SKM-1 treated with dmso at 0.1 percent for 144 hours (cell line): ENCODE measurements around the gene ATP8B4.
A peak's percentile ranks its signal among the peaks of the same experiment; 100 is the strongest.

Experiments
- DNase-seq: peaks from one replicate; lab custom pipeline; 2025; ENCODE audit not compliant: unreplicated experiment; lab: John Stamatoyannopoulos, UW

The ATP8B4 gene

GRCh38 chr15:50138391-50138790 is 19.4 kb upstream of the ATP8B4 start:
- DNase-seq: no peak

DNA sequence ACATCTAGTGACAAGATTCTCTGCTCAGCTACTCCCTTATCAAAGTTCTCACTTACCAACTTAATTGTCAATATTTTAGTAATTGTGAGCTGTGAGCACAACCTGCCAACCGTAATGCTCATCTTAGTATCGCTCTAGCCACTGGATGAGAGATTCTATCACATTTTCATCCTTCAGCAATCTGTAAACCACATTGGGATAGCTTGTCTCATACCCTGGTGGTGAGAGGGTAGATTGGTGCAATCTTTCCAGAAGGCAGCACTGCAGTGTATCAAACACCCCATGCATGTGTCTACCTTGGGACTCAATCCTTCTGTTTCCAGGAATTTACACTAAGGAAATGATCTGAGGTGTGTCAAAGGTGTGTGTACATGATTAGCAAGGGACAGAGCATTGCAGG is 18.9 kb upstream of the ATP8B4 start:
- DNase-seq: no peak

- no peak for DNase-seq
These were observed 18.3 kb upstream of the ATP8B4 start for GRCh38 chr15:50137330-50137761.

GRCh38 chr15:50135031-50135551 is 16.1 kb upstream of the ATP8B4 start:
- no peak for DNase-seq

DNA sequence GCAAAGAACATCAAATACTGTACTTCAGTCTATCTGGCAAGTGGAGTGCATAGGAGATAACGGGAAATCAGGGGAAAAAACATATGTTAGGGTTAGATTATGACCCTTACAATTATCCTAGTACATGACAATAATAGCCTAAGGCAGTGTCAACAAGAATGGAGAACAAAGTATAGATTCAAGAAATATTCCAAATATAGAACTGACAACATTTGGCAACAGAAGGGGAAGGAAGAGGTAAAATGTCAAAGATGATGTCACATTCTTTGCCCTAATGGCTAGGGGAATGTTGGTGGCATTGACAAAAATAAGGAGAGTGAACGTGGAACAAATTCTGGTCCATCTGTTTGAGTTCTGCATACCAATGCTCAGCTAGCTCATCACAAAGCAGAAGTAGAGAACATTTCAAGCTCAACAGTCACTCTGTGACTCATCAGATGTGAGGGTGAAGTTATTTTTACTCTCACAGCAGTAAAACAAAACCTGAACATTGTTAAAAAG is 15.5 kb upstream of the ATP8B4 start:
- DNase-seq: peak; percentile 98

DNA sequence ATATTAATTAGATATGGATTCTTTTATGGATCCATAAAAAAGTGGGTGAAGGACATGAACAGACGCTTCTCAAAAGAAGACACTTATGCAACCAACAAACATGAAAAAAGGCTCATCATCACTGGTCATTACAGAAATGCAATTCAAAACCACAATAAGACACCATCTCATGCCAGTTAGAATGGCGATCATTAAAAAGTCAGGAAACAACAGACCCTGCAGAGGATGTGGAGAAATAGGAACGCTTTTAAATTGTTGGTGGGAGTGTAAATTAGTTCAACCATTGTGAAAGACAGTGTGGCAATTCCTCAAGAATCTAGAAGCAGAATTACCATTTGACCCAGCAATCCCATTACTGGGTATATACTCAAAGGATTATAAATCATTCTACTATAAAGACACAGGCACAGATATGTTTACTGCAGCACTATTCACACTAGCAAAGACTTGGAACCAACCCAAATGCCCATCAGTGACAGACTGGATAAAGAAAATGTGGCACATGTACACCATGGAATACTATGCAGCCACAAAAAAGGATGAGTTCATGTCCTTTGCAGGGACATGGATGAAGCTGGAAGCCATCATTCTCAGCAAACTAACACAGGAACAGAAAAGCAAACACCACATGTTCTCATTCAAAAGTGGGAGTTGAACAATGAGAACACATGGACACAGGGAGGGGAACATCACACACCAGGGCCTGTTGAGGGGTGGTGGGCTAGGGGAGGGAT is 13.4 kb upstream of the ATP8B4 start:
- peak; percentile 59 for DNase-seq

GRCh38 chr15:50131617-50132016 is 12.6 kb upstream of the ATP8B4 start:
- DNase-seq: no peak

DNA sequence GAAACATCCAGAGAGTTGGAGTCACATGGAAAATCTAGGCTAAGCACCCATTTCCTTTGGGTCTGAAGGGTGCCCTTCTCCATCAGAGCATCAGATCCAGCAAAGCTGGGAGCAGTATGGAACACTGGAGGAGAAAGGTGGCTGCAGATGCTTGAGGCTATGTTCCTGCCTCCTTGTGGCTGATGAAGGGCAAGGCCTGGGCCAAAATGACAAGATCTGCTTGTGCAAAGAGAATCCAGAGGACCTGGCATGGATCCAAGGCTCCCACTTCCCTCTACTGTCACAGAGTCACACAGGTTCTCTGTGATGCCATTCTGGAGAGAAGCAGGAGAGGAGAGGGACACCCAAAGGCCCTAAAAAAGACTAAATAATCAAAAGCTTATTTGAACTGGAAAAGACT is 9.2 kb upstream of the ATP8B4 start:
- DNase-seq: peak; percentile 74

GRCh38 chr15:50127255-50127777 is 8.3 kb upstream of the ATP8B4 start:
- DNase-seq: no peak

GRCh38 chr15:50126072-50126471 is 7.0 kb upstream of the ATP8B4 start:
- no peak for DNase-seq

DNA sequence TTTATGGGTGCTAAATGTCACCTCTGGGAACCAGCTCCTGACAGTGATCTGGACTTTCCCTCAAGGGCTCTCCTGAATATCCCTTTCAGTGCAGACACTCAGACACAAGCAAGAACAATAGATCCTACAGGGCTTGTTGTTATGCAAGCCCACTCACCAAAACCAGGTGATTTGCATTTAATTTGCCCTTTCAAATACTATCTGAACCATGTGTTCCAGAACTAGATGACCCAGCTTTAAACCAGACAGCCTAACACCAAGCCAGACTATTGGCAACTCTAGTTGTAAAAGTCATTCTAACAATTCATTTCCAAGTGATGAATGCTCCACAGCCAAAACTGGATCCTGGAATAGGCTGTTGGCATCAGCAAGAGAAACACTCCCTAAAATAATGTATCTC is 5.6 kb upstream of the ATP8B4 start:
- no peak for DNase-seq

- DNase-seq: no peak
These were observed 5.0 kb upstream of the ATP8B4 start for GRCh38 chr15:50123861-50124557.

DNA sequence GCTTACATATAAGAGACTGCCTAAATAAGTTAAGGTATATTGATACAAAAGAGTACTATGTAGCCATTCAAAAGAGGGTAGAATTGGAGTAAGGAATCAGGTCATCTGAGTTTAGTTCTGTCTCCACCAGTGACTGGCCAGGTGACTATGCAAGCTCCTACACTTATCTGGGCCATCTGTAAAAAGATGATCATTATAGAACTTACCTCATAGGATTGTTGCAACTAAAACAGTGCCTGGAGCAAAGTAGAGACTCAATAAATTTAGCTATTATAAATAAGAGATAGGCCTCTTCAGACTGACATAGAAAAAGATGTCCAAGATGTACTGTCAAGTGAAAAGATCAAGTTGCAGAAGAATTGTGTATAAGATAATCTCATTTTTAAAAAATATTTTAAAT is 1.7 kb upstream of the ATP8B4 start:
- no peak for DNase-seq

- DNase-seq: peak; percentile 22
These were observed 1.5 kb downstream of the ATP8B4 start for GRCh38 chr15:50117431-50118027.

- DNase-seq: peak; percentile 88
These were observed 2.6 kb downstream of the ATP8B4 start for GRCh38 chr15:50116477-50116876.

GRCh38 chr15:50113992-50114780 is 4.8 kb downstream of the ATP8B4 start:
- peak; percentile 93 for DNase-seq

DNA sequence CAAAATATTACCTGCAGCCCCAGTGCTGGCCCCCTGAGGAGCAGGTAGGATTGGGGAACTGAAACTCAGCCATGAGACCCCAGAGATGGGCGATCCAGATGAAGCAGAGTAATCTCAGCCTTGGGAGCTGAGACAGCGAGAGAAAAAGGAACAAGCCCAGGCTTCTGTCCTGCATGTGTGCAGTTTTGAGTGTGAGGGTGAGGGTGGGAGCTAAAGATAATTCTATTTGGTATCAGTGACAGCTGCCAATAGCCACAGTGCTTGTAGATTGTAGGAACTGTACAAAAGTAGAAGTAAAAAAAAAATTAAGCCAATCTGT is 5.9 kb downstream of the ATP8B4 start:
- DNase-seq: peak; percentile 71

GRCh38 chr15:50112488-50113186 is 6.4 kb downstream of the ATP8B4 start:
- DNase-seq: peak; percentile 71

DNA sequence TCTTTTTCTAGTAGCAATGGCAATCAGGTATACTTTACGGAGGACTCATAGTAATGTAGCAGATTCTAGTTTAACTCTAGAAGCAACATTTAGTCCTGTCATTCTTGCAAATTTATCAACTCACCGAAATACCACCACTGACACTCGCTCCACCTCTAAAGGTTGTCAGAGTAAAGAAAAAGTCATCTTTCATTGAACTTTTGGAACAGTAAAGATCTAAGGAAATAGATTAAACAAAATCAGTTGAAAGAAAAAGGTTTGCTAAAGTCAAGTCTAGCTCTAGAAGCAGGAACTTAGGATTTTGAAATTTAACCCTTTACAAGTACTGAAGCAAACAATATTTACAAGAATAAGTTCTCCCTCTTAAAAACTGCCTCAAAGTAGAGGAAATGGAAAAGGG is 8.7 kb downstream of the ATP8B4 start:
- peak; percentile 39 for DNase-seq
